ENCODE data around the gene CTBP2. TPM values are rescaled to one million over a fixed set of nuclear protein-coding genes. Genes with fewer than 3 reads are reported as not detected.

Gene CTBP2
- total RNA-seq, 1 donor from 2014 or later: 57.7 TPM

DNA sequence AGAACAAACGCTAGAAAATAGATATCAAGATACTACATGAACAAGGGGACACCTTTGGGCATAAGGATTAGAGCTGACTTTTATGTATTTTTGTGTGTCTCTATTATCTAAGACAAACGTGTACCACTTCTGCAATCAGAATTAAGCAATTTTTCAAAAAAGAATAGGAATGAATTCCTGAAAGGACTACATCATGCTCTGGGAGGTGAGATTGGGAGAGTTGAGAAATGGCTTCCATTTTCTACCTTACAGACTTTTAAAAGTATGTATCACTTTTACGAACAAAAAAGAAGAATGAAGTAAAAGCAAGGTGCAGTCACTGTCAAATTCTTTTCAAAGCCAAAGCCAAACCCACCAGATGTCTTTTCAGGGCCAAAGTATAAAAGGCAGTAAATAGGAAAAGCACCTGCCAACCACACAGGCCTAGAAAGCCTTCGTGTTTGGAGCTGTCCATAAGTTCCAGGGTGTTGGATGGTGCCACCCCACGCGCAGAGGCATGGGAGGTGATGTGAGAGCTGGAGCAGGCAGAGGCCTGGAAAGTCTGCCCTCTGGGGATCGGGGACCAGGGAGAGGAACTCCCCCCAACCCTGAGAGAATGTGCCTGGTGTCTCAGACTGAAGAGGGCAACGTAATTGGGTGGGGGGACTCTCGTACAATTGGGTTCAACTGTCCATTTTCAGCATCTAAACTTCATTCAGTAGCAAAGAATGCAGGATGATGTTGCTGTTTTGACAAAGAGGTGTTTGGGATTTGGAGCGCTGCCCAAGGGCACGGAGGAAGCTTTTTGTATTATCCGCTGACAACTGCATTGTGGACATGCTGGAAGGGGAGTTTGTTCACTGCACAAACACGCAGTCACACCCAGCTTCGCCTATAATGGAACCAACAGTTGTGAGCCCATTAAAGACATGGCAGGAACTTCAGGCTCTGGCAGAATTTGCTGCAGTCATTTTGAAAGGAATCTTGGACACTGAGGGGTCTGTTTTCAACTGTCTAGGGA is 17.6 kb upstream of the CTBP2 start:
- Histone ChIP-seq H3K27ac (no peak overlapping the region), H3K4me3 (no peak overlapping the region), H3K36me3 (no peaks in the 10 kb centered on the region), H3K9me3 (no peaks in the 10 kb centered on the region), H3K27me3 (no peaks in the 10 kb centered on the region), H3K4me1 (no peaks in the 10 kb centered on the region)
- no peak for DNase-seq (ENCODE audit: low spot score in 2 of 2)
- intact Hi-C loops (cut with DNase I): no loop called here
- TF ChIP-seq, protein P1, sequence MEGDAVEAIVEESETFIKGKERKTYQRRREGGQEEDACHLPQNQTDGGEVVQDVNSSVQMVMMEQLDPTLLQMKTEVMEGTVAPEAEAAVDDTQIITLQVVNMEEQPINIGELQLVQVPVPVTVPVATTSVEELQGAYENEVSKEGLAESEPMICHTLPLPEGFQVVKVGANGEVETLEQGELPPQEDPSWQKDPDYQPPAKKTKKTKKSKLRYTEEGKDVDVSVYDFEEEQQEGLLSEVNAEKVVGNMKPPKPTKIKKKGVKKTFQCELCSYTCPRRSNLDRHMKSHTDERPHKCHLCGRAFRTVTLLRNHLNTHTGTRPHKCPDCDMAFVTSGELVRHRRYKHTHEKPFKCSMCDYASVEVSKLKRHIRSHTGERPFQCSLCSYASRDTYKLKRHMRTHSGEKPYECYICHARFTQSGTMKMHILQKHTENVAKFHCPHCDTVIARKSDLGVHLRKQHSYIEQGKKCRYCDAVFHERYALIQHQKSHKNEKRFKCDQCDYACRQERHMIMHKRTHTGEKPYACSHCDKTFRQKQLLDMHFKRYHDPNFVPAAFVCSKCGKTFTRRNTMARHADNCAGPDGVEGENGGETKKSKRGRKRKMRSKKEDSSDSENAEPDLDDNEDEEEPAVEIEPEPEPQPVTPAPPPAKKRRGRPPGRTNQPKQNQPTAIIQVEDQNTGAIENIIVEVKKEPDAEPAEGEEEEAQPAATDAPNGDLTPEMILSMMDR (IDR thresholded peaks at IDR 0.05): no peak

DNA sequence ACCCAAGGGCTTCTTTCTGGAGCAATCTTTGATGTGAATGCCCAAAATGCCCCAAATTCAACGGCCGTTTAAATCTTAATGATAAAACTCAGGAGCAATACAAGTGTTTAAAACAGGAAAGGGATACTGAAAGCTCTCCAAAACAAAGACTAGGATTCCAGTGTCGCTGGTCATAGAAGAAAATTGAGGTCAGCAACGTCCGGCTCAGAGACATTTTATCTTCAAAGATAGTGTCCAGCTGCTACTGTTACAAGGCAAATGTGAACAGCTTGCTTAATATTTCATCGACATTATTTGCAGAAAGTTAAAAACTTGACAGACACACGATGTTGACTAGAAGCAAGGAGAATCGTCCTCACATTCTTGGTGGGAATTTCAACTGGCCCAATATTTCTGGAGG is 15.4 kb upstream of the CTBP2 start:
- no peak overlapping the region for H3K4me3 ChIP-seq
- H3K36me3 ChIP-seq: no peaks in the 10 kb centered on the region
- no peaks in the 10 kb centered on the region for H3K9me3 ChIP-seq
- H3K27me3 ChIP-seq: no peaks in the 10 kb centered on the region
- intact Hi-C loops (cut with DNase I): no loop called here
- H3K4me1 ChIP-seq: no peaks in the 10 kb centered on the region
- no peak for DNase-seq (ENCODE audit: low spot score in 2 of 2)
- TF ChIP-seq, protein P1 (IDR thresholded peaks at IDR 0.05): no peak
- H3K27ac ChIP-seq: no peak overlapping the region

DNA sequence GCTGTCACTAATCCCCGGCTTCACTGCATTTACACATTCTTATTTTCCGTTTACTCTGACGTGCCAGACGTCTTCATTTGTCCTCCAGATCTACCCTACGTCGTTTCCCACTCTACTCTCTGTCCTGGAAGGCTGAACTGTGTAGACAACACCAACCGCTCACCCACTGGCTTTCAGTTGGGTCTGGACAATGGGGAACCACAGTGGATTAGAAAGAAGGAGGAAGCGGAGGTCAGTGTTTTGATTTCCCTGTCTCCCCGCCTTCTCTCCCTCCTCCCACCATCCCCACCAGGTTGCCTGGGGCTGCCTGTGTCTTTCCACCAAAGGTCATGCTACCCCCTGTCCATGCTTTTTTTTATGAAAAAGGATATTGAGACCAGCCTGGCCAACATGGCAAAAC is 14.0 kb upstream of the CTBP2 start:
- Histone ChIP-seq H3K27ac (no peak overlapping the region), H3K4me3 (no peak overlapping the region), H3K9me3 (no peaks in the 10 kb centered on the region), H3K27me3 (no peaks in the 10 kb centered on the region), H3K36me3 (no peaks in the 10 kb centered on the region), H3K4me1 (no peaks in the 10 kb centered on the region)
- TF ChIP-seq, protein P1 (IDR thresholded peaks at IDR 0.05): no peak
- DNase-seq (ENCODE audit: low spot score in 2 of 2): no peak
- intact Hi-C loops (cut with DNase I): no loop called here

DNA sequence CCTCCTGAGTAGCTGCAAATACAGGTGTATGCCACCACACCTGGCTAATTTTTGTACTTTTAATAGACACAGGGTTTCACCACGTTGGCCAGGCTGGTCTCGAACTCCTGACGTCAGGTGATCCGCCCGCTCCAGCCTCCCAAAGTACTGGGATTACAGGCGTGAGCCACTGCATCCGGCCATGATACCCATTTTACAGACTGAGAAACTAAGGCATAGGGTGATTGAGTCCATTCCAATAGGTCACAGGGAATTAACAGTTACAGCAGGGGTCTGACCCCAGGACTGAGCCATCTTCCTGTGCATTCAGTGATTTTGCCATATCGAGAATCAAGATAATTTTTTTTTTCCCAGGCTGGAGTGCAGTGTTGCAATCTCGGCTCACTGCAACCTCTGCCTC is 12.3 kb upstream of the CTBP2 start:
- Histone ChIP-seq H3K27ac (no peak overlapping the region), H3K27me3 (no peaks in the 10 kb centered on the region), H3K4me1 (no peaks in the 10 kb centered on the region), H3K4me3 (no peak overlapping the region), H3K9me3 (no peaks in the 10 kb centered on the region), H3K36me3 (no peaks in the 10 kb centered on the region)
- TF ChIP-seq, protein P1 (IDR thresholded peaks at IDR 0.05): no peak
- DNase-seq (ENCODE audit: low spot score in 2 of 2): no peak
- intact Hi-C loops (cut with DNase I): no loop called here

DNA sequence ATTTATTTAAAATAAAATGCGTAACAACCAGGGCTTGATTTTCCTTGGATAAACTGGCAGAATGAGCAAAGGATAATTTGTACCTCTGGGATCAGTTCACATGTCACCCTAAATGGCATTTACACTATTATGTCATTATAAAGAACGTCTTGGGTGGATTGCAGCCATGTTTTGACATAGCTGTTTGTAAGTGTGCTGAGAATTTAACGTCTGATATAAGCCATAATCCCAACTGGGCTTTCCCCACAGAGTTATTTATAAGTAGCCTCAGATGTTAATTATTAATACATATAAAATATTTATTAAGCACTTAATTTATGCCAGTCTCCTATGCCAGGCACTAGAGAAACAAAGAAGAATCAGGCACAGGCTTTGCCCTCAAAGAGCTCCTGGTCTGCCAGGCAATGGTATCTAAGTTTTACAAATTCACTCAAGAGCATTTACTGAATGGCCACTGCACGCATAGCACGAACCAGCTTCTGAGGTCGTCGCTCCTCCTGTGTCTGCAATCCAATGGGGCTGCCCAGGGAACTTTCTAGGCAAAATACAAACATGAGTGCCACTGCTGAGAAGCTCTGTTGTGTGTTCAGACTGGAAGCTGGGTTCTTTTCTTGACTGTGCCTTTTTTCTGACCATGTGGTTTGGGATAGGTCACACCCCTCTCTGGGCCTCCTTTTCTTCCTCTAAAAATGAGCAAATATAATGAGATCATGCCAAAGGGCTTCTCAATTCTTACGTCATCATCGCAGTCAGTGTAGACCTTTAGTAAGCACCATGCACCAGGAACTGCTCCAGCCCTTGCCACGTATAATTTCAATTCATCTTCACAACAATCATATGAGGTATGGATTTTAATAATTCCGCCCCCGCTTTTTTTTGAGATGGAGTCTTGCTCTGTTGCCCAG is 11.3 kb upstream of the CTBP2 start:
- intact Hi-C loops (cut with DNase I): no loop called here
- Histone ChIP-seq H3K4me1 (no peaks in the 10 kb centered on the region), H3K27ac (no peak overlapping the region), H3K36me3 (no peaks in the 10 kb centered on the region), H3K27me3 (no peaks in the 10 kb centered on the region), H3K4me3 (no peak overlapping the region), H3K9me3 (no peaks in the 10 kb centered on the region)
- DNase-seq (ENCODE audit: low spot score in 2 of 2): no peak
- TF ChIP-seq, protein P1 (IDR thresholded peaks at IDR 0.05): no peak

Measured in ascending aorta (tissue), 2 donors.